Measurements from ENCODE around the gene PACRG.

The PACRG gene

GRCh38 chr6:163226181-163226835 is 498.5 kb downstream of the PACRG start:
- H3K4me3 ChIP-seq (ENCODE audit: low read depth in 1 of 2, low read length in 2 of 2): no peak overlapping the region
- H3K36me3 ChIP-seq (ENCODE audit: insufficient read depth, low read length): no peaks in the 10 kb centered on the region
- H3K9me3 ChIP-seq (ENCODE audit: low read length): no peaks in the 10 kb centered on the region
- H3K27ac ChIP-seq (ENCODE audit: low read depth, low read length): no peak overlapping the region
- H3K4me1 ChIP-seq (ENCODE audit: insufficient read depth, low read length): no peaks in the 10 kb centered on the region
- no peak overlapping the region for H3K9ac ChIP-seq (ENCODE audit: low read length)
- no peaks in the 10 kb centered on the region for H3K27me3 ChIP-seq (ENCODE audit: control insufficient read depth in 1 of 2, insufficient read depth in 2 of 2, low read length in 2 of 2)

- Histone ChIP-seq H3K27me3 (ENCODE audit: control insufficient read depth in 1 of 2, insufficient read depth in 2 of 2, low read length in 2 of 2) (no peaks in the 10 kb centered on the region), H3K4me1 (ENCODE audit: insufficient read depth, low read length) (no peaks in the 10 kb centered on the region), H3K36me3 (ENCODE audit: insufficient read depth, low read length) (no peaks in the 10 kb centered on the region), H3K27ac (ENCODE audit: low read depth, low read length) (no peak overlapping the region), H3K9me3 (ENCODE audit: low read length) (no peaks in the 10 kb centered on the region), H3K4me3 (ENCODE audit: low read depth in 1 of 2, low read length in 2 of 2) (no peak overlapping the region), H3K9ac (ENCODE audit: low read length) (no peak overlapping the region)
Observed at GRCh38 chr6:163226836-163227485, 499.2 kb downstream of the PACRG start.

- H3K4me3 ChIP-seq (ENCODE audit: low read depth in 1 of 2, low read length in 2 of 2): no peak overlapping the region
- H3K4me1 ChIP-seq (ENCODE audit: insufficient read depth, low read length): no peaks in the 10 kb centered on the region
- no peaks in the 10 kb centered on the region for H3K36me3 ChIP-seq (ENCODE audit: insufficient read depth, low read length)
- H3K9ac ChIP-seq (ENCODE audit: low read length): no peak overlapping the region
- H3K9me3 ChIP-seq (ENCODE audit: low read length): no peaks in the 10 kb centered on the region
- no peaks in the 10 kb centered on the region for H3K27me3 ChIP-seq (ENCODE audit: control insufficient read depth in 1 of 2, insufficient read depth in 2 of 2, low read length in 2 of 2)
- no peak overlapping the region for H3K27ac ChIP-seq (ENCODE audit: low read depth, low read length)
Observed at GRCh38 chr6:163228041-163228440, 500.3 kb downstream of the PACRG start.

GRCh38 chr6:163229050-163229449 is 501.3 kb downstream of the PACRG start:
- H3K27me3 ChIP-seq (ENCODE audit: control insufficient read depth in 1 of 2, insufficient read depth in 2 of 2, low read length in 2 of 2): no peaks in the 10 kb centered on the region
- H3K4me3 ChIP-seq (ENCODE audit: low read depth in 1 of 2, low read length in 2 of 2): no peak overlapping the region
- no peaks in the 10 kb centered on the region for H3K9me3 ChIP-seq (ENCODE audit: low read length)
- no peaks in the 10 kb centered on the region for H3K36me3 ChIP-seq (ENCODE audit: insufficient read depth, low read length)
- no peak overlapping the region for H3K9ac ChIP-seq (ENCODE audit: low read length)
- no peaks in the 10 kb centered on the region for H3K4me1 ChIP-seq (ENCODE audit: insufficient read depth, low read length)
- no peak overlapping the region for H3K27ac ChIP-seq (ENCODE audit: low read depth, low read length)

- Histone ChIP-seq H3K4me1 (ENCODE audit: insufficient read depth, low read length) (no peaks in the 10 kb centered on the region), H3K9ac (ENCODE audit: low read length) (no peak overlapping the region), H3K4me3 (ENCODE audit: low read depth in 1 of 2, low read length in 2 of 2) (no peak overlapping the region), H3K27me3 (ENCODE audit: control insufficient read depth in 1 of 2, insufficient read depth in 2 of 2, low read length in 2 of 2) (no peaks in the 10 kb centered on the region), H3K9me3 (ENCODE audit: low read length) (no peaks in the 10 kb centered on the region), H3K27ac (ENCODE audit: low read depth, low read length) (no peak overlapping the region), H3K36me3 (ENCODE audit: insufficient read depth, low read length) (no peaks in the 10 kb centered on the region)
Observed at GRCh38 chr6:163230901-163231300, 503.1 kb downstream of the PACRG start.

GRCh38 chr6:163231356-163232014 is 503.7 kb downstream of the PACRG start:
- no peaks in the 10 kb centered on the region for H3K27me3 ChIP-seq (ENCODE audit: control insufficient read depth in 1 of 2, insufficient read depth in 2 of 2, low read length in 2 of 2)
- H3K4me1 ChIP-seq (ENCODE audit: insufficient read depth, low read length): no peaks in the 10 kb centered on the region
- H3K9me3 ChIP-seq (ENCODE audit: low read length): no peaks in the 10 kb centered on the region
- no peak overlapping the region for H3K4me3 ChIP-seq (ENCODE audit: low read depth in 1 of 2, low read length in 2 of 2)
- H3K27ac ChIP-seq (ENCODE audit: low read depth, low read length): no peak overlapping the region
- no peak overlapping the region for H3K9ac ChIP-seq (ENCODE audit: low read length)
- H3K36me3 ChIP-seq (ENCODE audit: insufficient read depth, low read length): no peaks in the 10 kb centered on the region

GRCh38 chr6:163232015-163232523 is 504.3 kb downstream of the PACRG start:
- Histone ChIP-seq H3K9me3 (ENCODE audit: low read length) (no peaks in the 10 kb centered on the region), H3K27ac (ENCODE audit: low read depth, low read length) (no peak overlapping the region), H3K36me3 (ENCODE audit: insufficient read depth, low read length) (no peaks in the 10 kb centered on the region), H3K9ac (ENCODE audit: low read length) (no peak overlapping the region), H3K4me1 (ENCODE audit: insufficient read depth, low read length) (no peaks in the 10 kb centered on the region), H3K4me3 (ENCODE audit: low read depth in 1 of 2, low read length in 2 of 2) (no peak overlapping the region), H3K27me3 (ENCODE audit: control insufficient read depth in 1 of 2, insufficient read depth in 2 of 2, low read length in 2 of 2) (no peaks in the 10 kb centered on the region)

- Histone ChIP-seq H3K27ac (ENCODE audit: low read depth, low read length) (no peak overlapping the region), H3K4me1 (ENCODE audit: insufficient read depth, low read length) (no peaks in the 10 kb centered on the region), H3K36me3 (ENCODE audit: insufficient read depth, low read length) (no peaks in the 10 kb centered on the region), H3K9me3 (ENCODE audit: low read length) (no peaks in the 10 kb centered on the region), H3K4me3 (ENCODE audit: low read depth in 1 of 2, low read length in 2 of 2) (no peak overlapping the region), H3K9ac (ENCODE audit: low read length) (no peak overlapping the region), H3K27me3 (ENCODE audit: control insufficient read depth in 1 of 2, insufficient read depth in 2 of 2, low read length in 2 of 2) (no peaks in the 10 kb centered on the region)
Observed at GRCh38 chr6:163232649-163233048, 504.9 kb downstream of the PACRG start.

GRCh38 chr6:163237110-163237509 is 509.3 kb downstream of the PACRG start:
- H3K9me3 ChIP-seq (ENCODE audit: low read length): no peaks in the 10 kb centered on the region
- no peak overlapping the region for H3K9ac ChIP-seq (ENCODE audit: low read length)
- H3K4me1 ChIP-seq (ENCODE audit: insufficient read depth, low read length): no peaks in the 10 kb centered on the region
- H3K4me3 ChIP-seq (ENCODE audit: low read depth in 1 of 2, low read length in 2 of 2): no peak overlapping the region
- no peak overlapping the region for H3K27ac ChIP-seq (ENCODE audit: low read depth, low read length)
- H3K27me3 ChIP-seq (ENCODE audit: control insufficient read depth in 1 of 2, insufficient read depth in 2 of 2, low read length in 2 of 2): no peaks in the 10 kb centered on the region
- H3K36me3 ChIP-seq (ENCODE audit: insufficient read depth, low read length): no peaks in the 10 kb centered on the region

GRCh38 chr6:163239572-163240340 is 512.0 kb downstream of the PACRG start:
- Histone ChIP-seq H3K4me1 (ENCODE audit: insufficient read depth, low read length) (no peaks in the 10 kb centered on the region), H3K27me3 (ENCODE audit: control insufficient read depth in 1 of 2, insufficient read depth in 2 of 2, low read length in 2 of 2) (no peaks in the 10 kb centered on the region), H3K9me3 (ENCODE audit: low read length) (no peaks in the 10 kb centered on the region), H3K9ac (ENCODE audit: low read length) (no peak overlapping the region), H3K27ac (ENCODE audit: low read depth, low read length) (no peak overlapping the region), H3K4me3 (ENCODE audit: low read depth in 1 of 2, low read length in 2 of 2) (no peak overlapping the region), H3K36me3 (ENCODE audit: insufficient read depth, low read length) (no peaks in the 10 kb centered on the region)

- Histone ChIP-seq H3K4me3 (ENCODE audit: low read depth in 1 of 2, low read length in 2 of 2) (no peak overlapping the region), H3K36me3 (ENCODE audit: insufficient read depth, low read length) (no peaks in the 10 kb centered on the region), H3K9ac (ENCODE audit: low read length) (no peak overlapping the region), H3K9me3 (ENCODE audit: low read length) (no peaks in the 10 kb centered on the region), H3K4me1 (ENCODE audit: insufficient read depth, low read length) (no peaks in the 10 kb centered on the region), H3K27ac (ENCODE audit: low read depth, low read length) (no peak overlapping the region), H3K27me3 (ENCODE audit: control insufficient read depth in 1 of 2, insufficient read depth in 2 of 2, low read length in 2 of 2) (no peaks in the 10 kb centered on the region)
Observed at GRCh38 chr6:163240556-163240955, 512.8 kb downstream of the PACRG start.

Data from muscle layer of colon (tissue), 2 donors.